Measurements from ENCODE around the gene DNASE1L1. TPM values are rescaled to one million over a fixed set of nuclear protein-coding genes. Genes with fewer than 3 reads are reported as not detected.

DNASE1L1 gene
- total RNA-seq, 2 donors from 2014 or later = 23.4 to 26.8 TPM

DNA sequence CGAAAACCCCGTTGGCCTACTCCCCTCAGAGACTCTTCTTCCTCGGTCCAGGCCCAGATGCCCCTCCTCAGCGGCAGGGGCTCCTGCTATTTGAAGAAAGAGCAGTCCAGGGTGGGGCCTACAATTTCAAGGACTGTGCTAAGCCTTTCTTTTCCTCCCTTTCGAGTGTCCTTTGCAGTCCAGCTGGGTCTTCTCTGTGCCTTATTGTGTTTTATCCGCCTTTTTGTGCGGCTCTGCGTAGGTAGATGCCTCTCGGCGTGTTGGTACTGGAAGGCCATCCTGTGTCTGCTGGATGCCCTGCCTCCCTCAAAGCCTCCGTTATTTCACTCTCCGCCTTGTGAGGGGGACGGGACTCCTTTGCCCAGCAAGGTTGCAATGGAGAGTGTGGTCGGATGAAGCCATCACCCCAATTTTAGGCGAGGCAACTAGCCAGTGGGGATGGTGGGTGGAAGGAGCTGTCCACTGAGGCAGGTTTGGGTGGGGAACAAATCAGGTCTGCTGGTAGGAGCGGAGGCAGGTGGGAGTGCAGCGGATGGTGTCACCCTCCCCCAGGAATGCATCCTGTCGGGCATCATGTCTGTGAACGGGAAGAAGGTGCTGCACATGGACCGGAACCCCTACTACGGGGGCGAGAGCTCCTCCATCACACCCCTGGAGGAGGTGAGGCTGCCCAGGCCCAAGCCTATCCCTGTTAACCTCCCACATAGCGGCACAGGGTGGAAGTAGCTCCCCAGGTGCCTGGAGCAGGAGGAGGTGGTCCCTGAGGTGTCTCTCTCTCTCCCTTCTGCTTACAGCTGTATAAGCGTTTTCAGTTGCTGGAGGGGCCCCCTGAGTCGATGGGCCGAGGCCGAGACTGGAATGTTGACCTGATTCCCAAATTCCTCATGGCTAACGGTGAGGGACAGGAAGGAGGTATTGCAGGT is 29.2 kb upstream of the DNASE1L1 start:
- ATAC-seq (no peak), DNase-seq (no peak)
- intact Hi-C loops (cut with DNase I, micrococcal nuclease) = no loop called here

DNA sequence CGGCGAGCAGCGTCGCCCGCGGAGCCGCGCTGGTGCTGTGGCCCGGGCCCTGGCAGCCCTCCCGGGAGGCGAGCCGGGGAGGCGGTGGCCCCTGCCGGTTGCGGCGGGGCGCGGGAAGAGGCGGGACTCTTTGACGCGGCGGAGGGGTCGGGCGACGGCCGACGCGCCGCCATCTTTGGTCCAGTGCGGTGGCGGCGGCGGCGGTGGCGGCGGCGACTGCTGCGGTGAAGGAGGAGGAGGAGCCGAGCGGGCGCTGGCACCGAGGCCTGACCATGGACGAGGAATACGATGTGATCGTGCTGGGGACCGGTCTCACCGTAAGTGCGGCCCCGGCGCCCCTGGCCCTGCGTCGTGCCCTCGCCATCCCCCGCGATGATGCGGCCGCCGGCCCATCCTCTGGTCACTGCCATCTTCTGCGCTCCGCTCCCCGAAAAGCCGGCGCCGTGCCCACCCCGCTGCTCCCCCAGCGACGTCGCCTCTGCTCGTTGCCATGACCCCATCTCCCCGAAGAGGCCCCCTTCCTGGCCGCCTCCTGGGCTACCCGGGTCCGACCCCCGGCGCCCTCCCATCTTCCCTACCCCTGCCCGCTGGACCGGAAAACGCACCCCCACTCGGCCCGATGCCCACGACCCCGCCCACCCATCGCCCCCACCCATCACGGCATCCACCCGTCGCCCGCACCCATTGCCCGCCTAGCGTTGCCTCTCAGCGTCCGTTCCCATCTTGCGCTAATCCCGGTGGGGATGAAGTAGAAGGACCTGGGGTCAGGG is 28.1 kb upstream of the DNASE1L1 start, which contains the start of gene GDI1:
Gene GDI1, plus strand, starts transcription at position 172 of the 770 bp plus-strand sequence. Its CDS starts 101 bp downstream, at position 273.
- intact Hi-C loops (cut with DNase I, micrococcal nuclease) = no loop called here
- DNase-seq = peak in 1 of 2 donors; percentile 58
- peak; percentile 73 for ATAC-seq

- peak in 1 of 2 donors; percentile 41 for DNase-seq
- peak; percentile 53 for ATAC-seq
- intact Hi-C loops (cut with DNase I, micrococcal nuclease) = no loop called here
These were observed 27.4 kb upstream of the DNASE1L1 start for GRCh38 chrX:154436374-154436982.

DNA sequence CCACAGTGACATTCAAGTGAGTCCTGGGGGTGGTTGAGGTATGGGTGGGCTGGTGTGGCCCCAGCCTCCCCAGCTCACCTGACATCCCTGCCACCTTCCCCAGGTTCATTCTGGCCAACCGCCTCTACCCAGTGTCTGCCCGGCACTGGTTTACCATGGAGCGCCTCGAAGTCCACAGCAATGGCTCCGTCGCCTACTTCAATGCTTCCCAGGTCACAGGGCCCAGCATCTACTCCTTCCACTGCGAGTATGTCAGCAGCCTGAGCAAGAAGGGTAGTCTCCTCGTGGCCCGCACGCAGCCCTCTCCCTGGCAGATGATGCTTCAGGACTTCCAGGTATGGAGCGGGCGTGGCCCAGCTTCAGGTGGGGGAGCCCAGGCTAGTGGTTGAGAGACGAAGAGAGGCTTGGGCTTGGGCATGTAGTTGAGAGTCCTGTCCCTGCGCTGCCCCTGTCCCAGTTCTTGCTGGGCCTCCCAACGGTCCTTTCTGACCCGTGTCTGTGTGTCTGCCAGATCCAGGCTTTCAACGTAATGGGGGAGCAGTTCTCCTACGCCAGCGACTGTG is 26.2 kb upstream of the DNASE1L1 start:
- intact Hi-C loops (cut with DNase I, micrococcal nuclease) = no loop called here
- DNase-seq (no peak), ATAC-seq (no peak)

- ATAC-seq (no peak), DNase-seq (no peak)
- intact Hi-C loops (cut with DNase I, micrococcal nuclease) = no loop called here
These were observed 25.5 kb upstream of the DNASE1L1 start for GRCh38 chrX:154434394-154435168.

GRCh38 chrX:154433605-154434004 is 24.6 kb upstream of the DNASE1L1 start:
- intact Hi-C loops (cut with DNase I, micrococcal nuclease) = no loop called here
- DNase-seq (no peak), ATAC-seq (no peak)

- ATAC-seq (no peak), DNase-seq (no peak)
- intact Hi-C loops (cut with DNase I, micrococcal nuclease) = no loop called here
These were observed 23.2 kb upstream of the DNASE1L1 start for GRCh38 chrX:154432210-154432609.

DNA sequence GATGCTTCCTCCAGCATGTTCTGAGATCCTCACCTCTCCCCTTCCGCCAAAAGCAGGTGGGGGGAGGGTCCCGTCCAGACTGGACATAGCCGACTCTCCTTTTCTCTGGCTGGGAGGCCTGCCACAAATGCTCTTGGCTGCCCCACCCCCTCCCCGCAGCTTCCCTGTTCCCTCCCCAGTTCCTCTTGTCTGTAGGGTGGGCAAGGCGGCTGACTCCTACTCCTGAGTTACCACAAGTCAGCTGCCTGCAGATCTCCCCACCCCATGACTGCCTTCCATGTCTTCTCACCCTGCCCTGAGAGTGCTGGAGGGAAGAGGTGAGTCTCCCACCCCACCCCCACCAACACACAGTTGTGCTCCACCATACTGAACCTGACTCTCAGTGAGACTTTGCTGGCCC is 22.3 kb upstream of the DNASE1L1 start:
- DNase-seq = no peak
- no peak for ATAC-seq
- intact Hi-C loops (cut with DNase I, micrococcal nuclease) = no loop called here

GRCh38 chrX:154430916-154431315 is 21.9 kb upstream of the DNASE1L1 start:
- ATAC-seq (no peak), DNase-seq (no peak)
- intact Hi-C loops (cut with DNase I, micrococcal nuclease) = no loop called here

GRCh38 chrX:154430479-154430878 is 21.4 kb upstream of the DNASE1L1 start:
- intact Hi-C loops (cut with DNase I, micrococcal nuclease) = no loop called here
- no peak for ATAC-seq

DNA sequence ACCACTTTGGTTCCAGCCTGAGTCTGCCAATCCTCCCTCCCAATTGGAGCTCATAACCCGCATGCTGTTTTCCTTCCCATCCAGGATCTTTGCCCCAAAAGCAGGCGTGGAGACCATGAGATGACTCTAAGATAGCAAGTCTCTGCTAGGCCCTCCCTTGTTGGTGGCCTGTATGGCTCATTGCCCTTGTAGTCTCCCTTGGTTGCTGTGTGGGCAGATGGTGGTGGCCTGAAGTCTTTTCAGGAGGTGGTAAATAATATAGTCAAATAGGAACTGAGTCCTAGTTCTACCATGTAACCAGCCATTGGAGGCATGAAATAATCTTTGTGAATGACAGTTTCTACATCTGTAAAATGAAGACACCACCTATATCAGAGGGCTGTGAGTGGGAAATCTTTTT is 20.7 kb upstream of the DNASE1L1 start:
- DNase-seq = no peak
- intact Hi-C loops (cut with DNase I, micrococcal nuclease) = no loop called here
- ATAC-seq = no peak

More at GRCh38 chrX:154430479-154430878, 21.4 kb upstream of the DNASE1L1 start:
- no peak for DNase-seq

DNA sequence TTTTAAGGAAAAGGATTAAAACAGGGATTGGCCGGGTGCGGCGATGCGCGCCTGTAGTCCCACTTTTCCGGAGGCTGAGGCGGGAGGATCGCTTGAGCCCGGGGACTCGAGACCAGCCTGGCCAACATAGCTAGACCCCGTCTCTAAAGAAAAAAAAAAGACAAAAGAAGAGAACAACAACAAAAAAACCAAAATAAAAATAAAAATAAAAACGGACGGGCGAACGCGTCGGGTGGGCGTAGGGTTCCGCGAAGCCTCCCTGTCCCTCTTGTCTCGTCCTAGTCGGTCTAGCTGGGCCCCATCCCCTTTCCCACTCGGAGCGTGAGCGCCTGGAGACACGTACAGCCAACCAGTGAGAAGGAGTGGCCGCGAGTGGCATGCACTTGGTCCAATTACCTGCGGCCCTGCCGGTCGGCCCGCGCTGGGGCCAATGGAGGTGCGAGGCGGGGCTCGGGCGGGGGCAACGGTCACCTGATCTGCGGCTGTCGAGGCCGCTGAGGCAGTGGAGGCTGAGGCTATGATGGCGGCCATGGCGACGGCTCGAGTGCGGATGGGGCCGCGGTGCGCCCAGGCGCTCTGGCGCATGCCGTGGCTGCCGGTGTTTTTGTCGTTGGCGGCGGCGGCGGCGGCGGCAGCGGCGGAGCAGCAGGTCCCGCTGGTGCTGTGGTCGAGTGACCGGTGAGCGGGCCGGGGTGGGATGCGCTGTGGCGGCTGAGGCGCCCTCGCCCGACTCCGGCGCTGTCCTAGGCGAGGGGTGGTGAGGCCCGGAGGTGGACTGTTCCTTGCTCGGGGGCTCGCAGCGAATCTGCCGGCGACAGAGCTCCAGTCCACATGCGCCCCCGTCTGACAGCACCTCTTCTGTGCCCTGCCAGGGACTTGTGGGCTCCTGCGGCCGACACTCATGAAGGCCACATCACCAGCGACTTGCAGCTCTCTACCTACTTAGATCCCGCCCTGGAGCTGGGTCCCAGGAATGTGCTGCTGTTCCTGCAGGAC is 19.4 kb upstream of the DNASE1L1 start, which contains the start of gene ATP6AP1:
Gene ATP6AP1, plus strand, starts transcription at position 502 of the 996 bp plus-strand sequence. Its CDS starts 16 bp downstream, at position 518.
- DNase-seq (peak; percentile 90 to 94), ATAC-seq (peak; percentile 98)
- intact Hi-C loops (cut with DNase I, micrococcal nuclease) = no loop called here

DNA sequence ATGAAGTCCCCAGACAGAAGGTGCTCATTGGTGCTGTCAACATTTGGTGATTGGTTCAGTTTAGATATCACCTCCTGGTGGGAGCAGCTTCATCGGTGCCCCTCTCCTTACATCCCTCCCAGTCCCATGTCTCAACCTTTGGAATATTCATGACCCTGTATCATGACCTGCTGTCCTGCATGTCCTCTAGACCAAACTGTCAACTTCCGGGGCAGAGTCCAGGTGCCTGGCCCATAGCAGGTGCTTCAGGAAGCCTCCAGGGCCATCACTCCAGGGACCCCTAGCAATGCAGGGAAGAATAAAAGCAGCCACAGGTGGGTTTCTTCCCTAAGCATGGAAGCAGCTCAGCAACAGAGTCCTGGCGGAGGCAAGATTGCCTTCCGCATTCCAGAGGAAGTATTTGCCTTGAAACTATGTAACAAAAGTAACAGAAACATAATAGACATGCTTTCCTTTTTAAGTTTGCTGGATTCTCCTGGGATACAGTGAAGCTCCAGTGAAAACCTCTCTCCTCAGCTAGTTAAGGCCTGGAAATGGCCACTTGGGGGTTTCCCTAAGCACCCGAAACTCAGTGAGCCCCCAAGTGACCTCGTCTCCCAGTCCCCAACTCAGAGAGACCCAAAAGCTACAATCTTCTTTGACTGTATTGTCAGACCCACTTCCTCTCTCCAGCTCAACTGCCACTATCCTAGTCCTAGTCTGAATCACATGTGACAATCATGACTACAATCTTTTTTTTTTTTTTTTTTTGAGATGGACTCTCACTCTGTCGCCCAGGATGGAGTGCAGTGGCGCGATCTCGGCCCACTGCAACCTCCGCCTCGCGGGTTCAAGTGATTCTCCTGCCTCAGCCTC is 18.1 kb upstream of the DNASE1L1 start:
- DNase-seq = no peak
- intact Hi-C loops (cut with DNase I, micrococcal nuclease) = no loop called here
- no peak for ATAC-seq

- no peak for ATAC-seq
- no peak for DNase-seq
- intact Hi-C loops (cut with DNase I, micrococcal nuclease) = no loop called here
These were observed 11.3 kb upstream of the DNASE1L1 start for GRCh38 chrX:154420402-154420756.

GRCh38 chrX:154419688-154420401 is 10.8 kb upstream of the DNASE1L1 start:
- intact Hi-C loops (cut with DNase I, micrococcal nuclease) = no loop called here
- DNase-seq (no peak), ATAC-seq (no peak)

DNA sequence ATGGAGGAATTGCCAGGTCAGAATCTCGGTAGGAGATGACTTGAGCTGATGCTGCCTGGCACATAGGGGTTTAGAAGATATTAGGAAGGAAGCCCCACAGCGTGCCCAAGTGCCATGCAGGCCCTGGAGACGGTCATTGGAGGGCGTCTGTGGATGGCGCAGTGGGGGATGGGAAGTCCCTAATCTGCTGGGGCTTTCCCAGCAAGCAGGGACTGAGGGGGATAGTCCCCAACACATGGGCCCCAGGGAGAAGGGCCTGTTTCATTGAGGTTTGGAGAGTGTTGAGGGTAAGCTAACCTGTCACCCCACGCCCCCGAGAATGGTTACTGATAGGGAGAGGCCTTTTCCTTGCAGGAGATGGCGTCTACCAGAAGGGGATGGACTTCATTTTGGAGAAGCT is 10.1 kb upstream of the DNASE1L1 start:
- DNase-seq = no peak
- no peak for ATAC-seq
- intact Hi-C loops (cut with DNase I, micrococcal nuclease) = no loop called here

Data from left colon (tissue), 2 donors.